GM10248 (cell line): ENCODE data around the gene C17orf58.

Experiments used
- CTCF ChIA-PET: fragments of 300-600 bp; sonication (Branson Sonifier 250); formaldehyde crosslinking; extraction: SDS; loops from one replicate; lab custom pipeline; 2021; ENCODE audit warnings: antibody characterized with exemption; lab: Yijun Ruan, JAX
- POLR2A ChIA-PET: fragments of 350-650 bp; sonication (Branson Sonifier 250); formaldehyde crosslinking; extraction: SDS; loops from one replicate; lab custom pipeline; 2020; ENCODE audit warnings: antibody characterized with exemption; lab: Yijun Ruan, JAX
- DNase-seq: peaks from one replicate; pipeline ENCODE4 v3.0.0; 2012; ENCODE audit errors: extremely low spot score
- CTCF ChIP-seq: IDR thresholded peaks from 2 replicates; pipeline ENCODE4 v1.5.1; 2012; ENCODE audit warnings: mild to moderate bottlenecking, low read depth; ENCODE audit errors: extremely low read depth, missing control alignments, control extremely low read depth

The C17orf58 gene

GRCh38 chr17:67959510-67959909 lies 36.8 kb downstream of the C17orf58 start:
- DNase-seq, result no peak
- no peak for TF ChIP-seq CTCF
- ChIA-PET POLR2A (no interaction called here), CTCF (interaction anchor here (0.9 to 2.5 kb wide), 5 partner anchors 12 to 506 kb away, joined by 3 to 13 read pairs (median 3); no protein-coding TSS in a partner anchor)

GRCh38 chr17:67950945-67951344 lies 45.3 kb downstream of the C17orf58 start:
- CTCF ChIA-PET, result no interaction called here
- no peak for DNase-seq
- TF ChIP-seq CTCF, result no peak
- POLR2A ChIA-PET, result no interaction called here

DNA sequence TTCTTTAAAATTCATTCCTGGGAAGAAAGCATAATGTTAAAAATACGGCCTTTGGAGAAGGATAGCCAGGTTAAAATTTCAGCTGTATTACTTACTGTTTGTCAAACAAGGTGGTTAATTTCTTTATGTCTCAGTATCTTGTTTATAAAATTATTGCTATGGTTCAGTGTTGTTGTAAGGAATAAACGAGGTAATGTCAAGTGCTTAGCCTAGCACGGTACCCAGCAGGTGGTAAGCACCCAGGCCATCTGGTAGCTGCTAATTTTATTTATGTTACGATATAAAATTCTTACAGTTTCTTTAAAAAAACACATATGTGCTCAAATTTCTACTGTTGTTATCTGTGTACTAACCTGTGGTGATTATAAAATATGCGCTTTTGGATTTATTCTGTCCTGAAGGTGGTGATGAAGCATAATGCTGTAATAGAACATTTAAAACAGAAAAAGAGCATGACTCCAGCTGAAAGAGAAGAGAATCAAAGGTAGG lies 48.9 kb downstream of the C17orf58 start:
- ChIA-PET CTCF (interaction anchor here (1.9 to 4.6 kb wide), 3 partner anchors 11 to 13 kb away, joined by 7 to 17 read pairs (median 12); no protein-coding TSS in a partner anchor), POLR2A (no interaction called here)
- no peak for TF ChIP-seq CTCF
- no peak for DNase-seq

GRCh38 chr17:67946513-67946912 lies 49.8 kb downstream of the C17orf58 start:
- DNase-seq, result no peak
- ChIA-PET CTCF (interaction anchor here (1.2 to 4.6 kb wide), 4 partner anchors 11 to 16 kb away, joined by 3 to 17 read pairs (median 10); no protein-coding TSS in a partner anchor), POLR2A (no interaction called here)
- no peak for TF ChIP-seq CTCF

GRCh38 chr17:67944035-67944434 lies 52.2 kb downstream of the C17orf58 start:
- no peak for TF ChIP-seq CTCF
- CTCF ChIA-PET, result interaction anchor here (0.8 to 1.9 kb wide), 3 partner anchors 8 to 12 kb away, joined by 3 to 4 read pairs (median 3); no protein-coding TSS in a partner anchor
- POLR2A ChIA-PET, result no interaction called here
- no peak for DNase-seq

GRCh38 chr17:67942810-67943209 lies 53.5 kb downstream of the C17orf58 start:
- POLR2A ChIA-PET, result no interaction called here
- no peak for DNase-seq
- TF ChIP-seq CTCF, result peak; percentile 9
- CTCF ChIA-PET, result interaction anchor here (0.9 to 1.5 kb wide), 6 partner anchors 10 to 142 kb away, joined by 3 to 7 read pairs (median 4); no protein-coding TSS in a partner anchor
